HG03196 (cell line): ENCODE measurements around the gene TLK2.
"Not testable (repeated sequence)": the region's sequence is repeated elsewhere in the genome, so short reads cannot be mapped to it uniquely, and the experiment has no call there.

ENCODE experiments used
- ATAC-seq: cut with Tn5 transposase; IDR thresholded peaks from one replicate; pipeline ENCODE4 v1.9.1; 2021; ENCODE audit not compliant: unreplicated experiment

Gene TLK2

GRCh38 chr17:62599964-62600657, 121.5 kb downstream of the TLK2 start:
- ATAC-seq = no peak

GRCh38 chr17:62600805-62601204, 122.2 kb downstream of the TLK2 start:
- no peak for ATAC-seq

- ATAC-seq = no peak
These were observed 122.8 kb downstream of the TLK2 start for GRCh38 chr17:62601471-62601870.

GRCh38 chr17:62603783-62604182, 125.2 kb downstream of the TLK2 start:
- ATAC-seq = not testable (repeated sequence)

- no peak for ATAC-seq
These were observed 127.0 kb downstream of the TLK2 start for GRCh38 chr17:62605588-62605987.

- ATAC-seq = peak; percentile 78
These were observed 132.7 kb downstream of the TLK2 start for GRCh38 chr17:62611292-62611691.

GRCh38 chr17:62611728-62612127, 133.1 kb downstream of the TLK2 start:
- peak; percentile 24 for ATAC-seq

- not testable (repeated sequence) for ATAC-seq
These were observed 133.7 kb downstream of the TLK2 start for GRCh38 chr17:62612289-62612688.

- not testable (repeated sequence) for ATAC-seq
These were observed 134.5 kb downstream of the TLK2 start for GRCh38 chr17:62613095-62613494.

GRCh38 chr17:62614142-62614541, 135.5 kb downstream of the TLK2 start:
- no peak for ATAC-seq

GRCh38 chr17:62615503-62615902, 136.9 kb downstream of the TLK2 start:
- ATAC-seq = no peak

GRCh38 chr17:62616993-62617893, 138.6 kb downstream of the TLK2 start:
- no peak for ATAC-seq

- ATAC-seq = no peak
These were observed 139.4 kb downstream of the TLK2 start for GRCh38 chr17:62617894-62618472.

- ATAC-seq = no peak
These were observed 140.2 kb downstream of the TLK2 start for GRCh38 chr17:62618647-62619416.

- no peak for ATAC-seq
These were observed 141.0 kb downstream of the TLK2 start for GRCh38 chr17:62619417-62620155.

GRCh38 chr17:62621223-62621622, 142.6 kb downstream of the TLK2 start:
- no peak for ATAC-seq

- ATAC-seq = no peak
These were observed 146.7 kb downstream of the TLK2 start for GRCh38 chr17:62625184-62625869.

- ATAC-seq = no peak
These were observed 147.2 kb downstream of the TLK2 start for GRCh38 chr17:62625870-62626200.

- no peak for ATAC-seq
These were observed 148.1 kb downstream of the TLK2 start for GRCh38 chr17:62626719-62627218.
